Progenitor cell of endocrine pancreas (in vitro differentiated cells): ENCODE measurements around the gene TGFBR2. TPM values are rescaled to one million over a fixed set of nuclear protein-coding genes. Genes with fewer than 3 reads are reported as not detected.

Experiments used
- DNase-seq: peaks from one replicate; pipeline ENCODE4 v3.0.0; 2021; ENCODE audit warnings: low spot score; ENCODE audit not compliant: unreplicated experiment
- H3K27ac Mint-ChIP-seq: 2 replicates; pipeline ENCODE4 v1.8.0; 2021; ENCODE audit warnings: mild to moderate bottlenecking, moderate library complexity, mixed read lengths
- H3K27me3 Mint-ChIP-seq: 2 replicates; pipeline ENCODE4 v1.8.0; 2021; ENCODE audit warnings: mixed read lengths
- H3K36me3 Mint-ChIP-seq: 2 replicates; pipeline ENCODE4 v1.8.0; 2022; ENCODE audit warnings: mixed read lengths; ENCODE audit not compliant: insufficient read depth
- H3K4me1 Mint-ChIP-seq: 2 replicates; pipeline ENCODE4 v1.8.0; 2021; ENCODE audit warnings: low read depth, mixed read lengths
- H3K4me3 Mint-ChIP-seq: 2 replicates; pipeline ENCODE4 v1.8.0; 2021; ENCODE audit warnings: low read depth, mild to moderate bottlenecking, moderate library complexity, mixed read lengths
- H3K9me3 Mint-ChIP-seq: 2 replicates; pipeline ENCODE4 v1.8.0; 2021; ENCODE audit warnings: low read depth, mixed read lengths
- total RNA-seq: library from RNA; stranded (reverse); gene quantifications from 2 replicates; pipeline ENCODE4 v1.2.1, GENCODE V29; 2021
- TF ChIP-seq, protein P1 (sequence below): fragments of 200-600 bp; sonication (generic); IDR thresholded peaks from one replicate; pipeline ENCODE4 v1.5.0; 2021; ENCODE audit warnings: antibody characterized with exemption, mild to moderate bottlenecking; ENCODE audit not compliant: unreplicated experiment

The TGFBR2 gene
- total RNA-seq, 1 donor from 2014 or later: 21.1 TPM

DNA sequence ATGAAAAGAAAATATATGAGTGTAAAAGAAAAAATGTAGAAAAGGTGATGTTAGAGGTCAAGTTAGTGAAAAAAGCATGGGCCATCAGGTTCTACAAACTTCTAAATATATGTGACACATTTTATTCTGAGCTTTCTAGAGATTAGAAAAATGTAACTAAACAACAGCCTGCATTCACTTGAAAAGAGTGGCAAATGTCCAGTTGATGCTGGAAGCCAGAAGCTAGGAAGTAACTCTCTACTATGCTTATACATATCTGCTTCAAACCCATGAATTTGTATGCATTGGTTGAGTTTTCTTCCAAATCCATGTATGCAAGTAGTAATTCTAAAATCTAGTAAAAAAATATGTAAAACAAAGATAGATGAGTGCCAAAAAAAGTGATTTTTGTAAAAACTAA, 123.5 kb downstream of the TGFBR2 start:
- H3K27ac Mint-ChIP-seq: no peak overlapping the region
- H3K27me3 Mint-ChIP-seq: peaks cover 5% of the 10 kb centered on the region
- H3K4me1 Mint-ChIP-seq: peaks cover 8% of the 10 kb centered on the region
- DNase-seq: no peak
- H3K9me3 Mint-ChIP-seq: peaks cover 7% of the 10 kb centered on the region
- H3K4me3 Mint-ChIP-seq: no peak overlapping the region
- no peaks in the 10 kb centered on the region for H3K36me3 Mint-ChIP-seq
- TF ChIP-seq, protein P1, sequence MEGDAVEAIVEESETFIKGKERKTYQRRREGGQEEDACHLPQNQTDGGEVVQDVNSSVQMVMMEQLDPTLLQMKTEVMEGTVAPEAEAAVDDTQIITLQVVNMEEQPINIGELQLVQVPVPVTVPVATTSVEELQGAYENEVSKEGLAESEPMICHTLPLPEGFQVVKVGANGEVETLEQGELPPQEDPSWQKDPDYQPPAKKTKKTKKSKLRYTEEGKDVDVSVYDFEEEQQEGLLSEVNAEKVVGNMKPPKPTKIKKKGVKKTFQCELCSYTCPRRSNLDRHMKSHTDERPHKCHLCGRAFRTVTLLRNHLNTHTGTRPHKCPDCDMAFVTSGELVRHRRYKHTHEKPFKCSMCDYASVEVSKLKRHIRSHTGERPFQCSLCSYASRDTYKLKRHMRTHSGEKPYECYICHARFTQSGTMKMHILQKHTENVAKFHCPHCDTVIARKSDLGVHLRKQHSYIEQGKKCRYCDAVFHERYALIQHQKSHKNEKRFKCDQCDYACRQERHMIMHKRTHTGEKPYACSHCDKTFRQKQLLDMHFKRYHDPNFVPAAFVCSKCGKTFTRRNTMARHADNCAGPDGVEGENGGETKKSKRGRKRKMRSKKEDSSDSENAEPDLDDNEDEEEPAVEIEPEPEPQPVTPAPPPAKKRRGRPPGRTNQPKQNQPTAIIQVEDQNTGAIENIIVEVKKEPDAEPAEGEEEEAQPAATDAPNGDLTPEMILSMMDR: no peak

DNA sequence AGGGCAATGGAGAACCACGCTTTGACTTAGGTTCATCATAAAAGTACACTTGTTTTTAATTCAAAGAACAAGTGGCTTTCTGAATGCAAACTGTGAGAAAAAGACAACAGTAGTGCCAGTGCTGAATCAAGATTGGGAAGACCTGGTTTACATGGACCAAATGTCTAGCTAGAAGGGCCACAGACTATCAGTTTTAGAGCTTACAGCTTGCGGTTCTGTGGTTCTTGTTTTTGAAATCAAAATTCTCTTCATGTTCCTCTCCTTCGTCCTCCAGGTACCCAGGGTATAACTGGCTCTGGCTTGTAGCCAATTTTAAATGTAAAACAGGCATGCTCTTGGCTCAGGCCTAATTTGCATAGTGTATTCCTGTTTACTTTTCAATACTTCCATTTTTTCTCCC, 124.6 kb downstream of the TGFBR2 start:
- no peak overlapping the region for H3K27ac Mint-ChIP-seq
- peaks cover 8% of the 10 kb centered on the region for H3K4me1 Mint-ChIP-seq
- TF ChIP-seq, protein P1: no peak

DNA sequence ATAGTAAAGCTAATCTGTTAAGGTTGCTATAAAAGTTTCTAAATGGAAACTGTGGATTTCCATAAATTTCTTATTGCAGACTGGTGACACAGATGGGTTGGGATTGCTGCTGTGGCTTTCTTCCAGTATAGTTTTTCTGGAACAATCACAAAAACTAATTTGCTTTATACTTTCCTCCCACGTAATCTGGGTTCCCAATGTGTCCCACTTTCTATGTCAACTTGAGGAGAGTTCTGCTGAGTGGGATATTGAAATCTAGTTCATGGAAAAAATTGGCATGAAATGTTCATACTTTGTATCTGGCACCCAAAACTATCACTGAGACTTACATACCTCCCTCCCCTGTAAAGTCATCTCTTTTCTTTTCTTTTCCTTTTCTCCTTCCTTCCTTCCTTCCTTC, 126.8 kb downstream of the TGFBR2 start:
- H3K36me3 Mint-ChIP-seq: no peaks in the 10 kb centered on the region

More for the DNA sequence above, 124.6 kb downstream of the TGFBR2 start:
- no peak for DNase-seq
- Mint-ChIP-seq H3K9me3 (peaks cover 4% of the 10 kb centered on the region), H3K27me3 (peaks cover 5% of the 10 kb centered on the region), H3K36me3 (no peaks in the 10 kb centered on the region), H3K4me3 (no peak overlapping the region)

GRCh38 chr3:30733696-30734095, 127.3 kb downstream of the TGFBR2 start:
- H3K36me3 Mint-ChIP-seq: no peaks in the 10 kb centered on the region
- TF ChIP-seq, protein P1: no peak
- no peak overlapping the region for H3K27ac Mint-ChIP-seq
- H3K27me3 Mint-ChIP-seq: peaks cover 5% of the 10 kb centered on the region
- H3K9me3 Mint-ChIP-seq: peaks cover 4% of the 10 kb centered on the region
- no peak for DNase-seq
- no peaks in the 10 kb centered on the region for H3K4me1 Mint-ChIP-seq
- H3K4me3 Mint-ChIP-seq: no peak overlapping the region

More for the DNA sequence above, 126.8 kb downstream of the TGFBR2 start:
- Mint-ChIP-seq H3K27me3 (peaks cover 5% of the 10 kb centered on the region), H3K4me3 (no peak overlapping the region), H3K9me3 (peaks cover 4% of the 10 kb centered on the region), H3K4me1 (no peaks in the 10 kb centered on the region), H3K27ac (no peak overlapping the region)
- TF ChIP-seq, protein P1: no peak
- no peak for DNase-seq

DNA sequence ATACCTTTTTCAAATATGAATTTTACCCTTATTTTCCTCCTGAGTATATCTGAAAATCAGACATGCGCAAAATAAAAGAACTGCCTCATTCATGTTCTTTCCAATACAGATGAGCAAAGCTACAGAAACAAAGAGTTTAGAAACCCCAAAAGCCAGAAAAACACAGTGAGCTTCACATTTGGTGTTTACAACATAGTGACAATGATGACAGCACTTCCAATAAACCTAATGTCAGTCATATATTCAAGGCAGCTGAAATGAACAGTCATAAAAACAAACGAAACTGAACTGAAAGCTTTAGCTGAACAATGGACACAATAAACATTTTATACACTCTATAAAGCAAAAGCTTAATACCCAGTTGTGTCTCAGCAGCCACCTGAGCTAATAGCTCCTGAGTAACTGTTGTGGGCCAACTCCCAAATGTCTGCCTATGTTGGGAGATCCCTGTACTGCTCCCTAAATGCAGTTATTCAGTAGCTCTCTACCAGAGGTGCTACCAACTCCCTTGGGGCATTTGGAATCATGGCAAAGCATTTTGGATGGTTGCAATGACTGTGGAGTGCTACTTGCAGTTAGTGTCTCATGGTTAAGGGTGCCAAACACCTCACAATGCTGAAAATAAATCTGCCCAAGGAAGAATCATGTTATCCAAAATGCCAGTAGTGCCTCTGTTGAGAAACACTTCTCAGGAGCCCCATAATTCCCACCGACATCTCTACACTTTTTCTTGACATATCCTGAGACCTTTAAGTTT, 131.5 kb downstream of the TGFBR2 start:
- TF ChIP-seq, protein P1: no peak
- no peak for DNase-seq
- peaks cover 7% of the 10 kb centered on the region for H3K4me1 Mint-ChIP-seq

More for the DNA sequence above, 131.5 kb downstream of the TGFBR2 start:
- peaks cover 4% of the 10 kb centered on the region for H3K9me3 Mint-ChIP-seq
- no peaks in the 10 kb centered on the region for H3K36me3 Mint-ChIP-seq
- H3K4me3 Mint-ChIP-seq: no peak overlapping the region
- H3K27ac Mint-ChIP-seq: no peak overlapping the region
- no peaks in the 10 kb centered on the region for H3K27me3 Mint-ChIP-seq
